NCI-H2029 (cell line): ENCODE results near the gene CEMIP.
"Not testable (repeated sequence)": the region's sequence is repeated elsewhere in the genome, so short reads cannot be mapped to it uniquely, and the experiment has no call there.

Source experiments
- DNase-seq: peaks from one replicate; lab custom pipeline; 2025; lab: John Stamatoyannopoulos, UW

The CEMIP gene

GRCh38 chr15:80953953-80954778 is 175.0 kb downstream of the CEMIP start:
- DNase-seq = no peak

GRCh38 chr15:80955571-80956452 is 176.6 kb downstream of the CEMIP start:
- DNase-seq = not testable (repeated sequence)

- DNase-seq = no peak
Observed at GRCh38 chr15:80957556-80957955, 178.4 kb downstream of the CEMIP start.

GRCh38 chr15:80957976-80958375 is 178.8 kb downstream of the CEMIP start:
- DNase-seq = no peak

- no peak for DNase-seq
Observed at GRCh38 chr15:80958818-80959495, 179.8 kb downstream of the CEMIP start.

GRCh38 chr15:80965454-80965853 is 186.3 kb downstream of the CEMIP start:
- not testable (repeated sequence) for DNase-seq

GRCh38 chr15:80966431-80967197 is 187.4 kb downstream of the CEMIP start:
- DNase-seq = no peak

- no peak for DNase-seq
Observed at GRCh38 chr15:80967451-80967850, 188.3 kb downstream of the CEMIP start.

- no peak for DNase-seq
Observed at GRCh38 chr15:80967991-80968510, 188.9 kb downstream of the CEMIP start.

- DNase-seq = no peak
Observed at GRCh38 chr15:80969316-80969715, 190.1 kb downstream of the CEMIP start.

GRCh38 chr15:80970018-80970657 is 191.0 kb downstream of the CEMIP start:
- DNase-seq = no peak

GRCh38 chr15:80970658-80971057 is 191.5 kb downstream of the CEMIP start:
- DNase-seq = no peak

GRCh38 chr15:80971143-80971542 is 192.0 kb downstream of the CEMIP start:
- no peak for DNase-seq

- DNase-seq = no peak
Observed at GRCh38 chr15:80972276-80972675, 193.1 kb downstream of the CEMIP start.

- DNase-seq = no peak
Observed at GRCh38 chr15:80974914-80975313, 195.7 kb downstream of the CEMIP start.

GRCh38 chr15:80976851-80977250 is 197.7 kb downstream of the CEMIP start:
- no peak for DNase-seq

- no peak for DNase-seq
Observed at GRCh38 chr15:80977627-80978036, 198.5 kb downstream of the CEMIP start.

GRCh38 chr15:80978685-80979329 is 199.6 kb downstream of the CEMIP start:
- DNase-seq = no peak

GRCh38 chr15:80979538-80980200 is 200.5 kb downstream of the CEMIP start:
- DNase-seq = no peak

- no peak for DNase-seq
Observed at GRCh38 chr15:80982205-80982604, 203.0 kb downstream of the CEMIP start.
